HuH-7 (cell line): ENCODE measurements around the gene TBC1D3D.
"Not testable (repeated sequence)": the region's sequence is repeated elsewhere in the genome, so short reads cannot be mapped to it uniquely, and the experiment has no call there.

Experiments
- DNase-seq: peaks from one replicate; pipeline ENCODE4 v3.0.0; 2011; ENCODE audit warnings: low spot score

Gene TBC1D3D

GRCh38 chr17:38003676-38004075 is at the start of gene TBC1D3D:
TBC1D3D (plus strand) TSS chr17:38003976; CDS start chr17:38005561, 1,585 bp downstream.
- not testable (repeated sequence) for DNase-seq

GRCh38 chr17:37988960-37989359 is 14.8 kb upstream of the TBC1D3D start, which contains the start of gene TBC1D3L:
TBC1D3L (minus strand) TSS chr17:37989060; CDS start chr17:37987520, 1,540 bp downstream.
- DNase-seq = not testable (repeated sequence)
